VCaP (cell line): ENCODE results near the gene RHBDL1.

Experiments
- H3K27ac ChIP-seq: fragments of 450-650 bp; 2 replicates; pipeline ENCODE4 v1.5.1; 2017
- CTCF ChIP-seq: fragments of 450-650 bp; conservative IDR thresholded peaks from 2 replicates; pipeline ENCODE4 v1.5.1; 2017; ENCODE audit warnings: mild to moderate bottlenecking, moderate library complexity

Gene RHBDL1

GRCh38 chr16:694863-695354 lies 19.4 kb downstream of the RHBDL1 start:
- no peak for TF ChIP-seq CTCF

GRCh38 chr16:695355-696089 lies 20.1 kb downstream of the RHBDL1 start:
- H3K27ac ChIP-seq: no peak overlapping the region
- TF ChIP-seq CTCF: no peak

More at GRCh38 chr16:694863-695354, 19.4 kb downstream of the RHBDL1 start:
- no peak overlapping the region for H3K27ac ChIP-seq

- H3K27ac ChIP-seq: no peak overlapping the region
- TF ChIP-seq CTCF: no peak
These were observed 23.6 kb downstream of the RHBDL1 start for GRCh38 chr16:698911-699671.

- no peak overlapping the region for H3K27ac ChIP-seq
- no peak for TF ChIP-seq CTCF
These were observed 25.5 kb downstream of the RHBDL1 start for GRCh38 chr16:700684-701584.

GRCh38 chr16:702341-702740 lies 26.9 kb downstream of the RHBDL1 start:
- TF ChIP-seq CTCF: no peak
- H3K27ac ChIP-seq: no peak overlapping the region

- TF ChIP-seq CTCF: no peak
- peak overlapping the region; percentile 87; the same call in 1 of the 2 replicates for H3K27ac ChIP-seq
These were observed 27.9 kb downstream of the RHBDL1 start for GRCh38 chr16:703406-703805.
